Cardiac fibroblast (primary cell): ENCODE results near the gene PDE4D.

Source experiments
- DNase-seq, 2 donors: peaks; one replicate each; pipeline versions ENCODE4 v3.0.0 to v3.0.0-alpha.2; 2010; ENCODE audit warnings: low read depth in 2 of 2
- H3K4me3 ChIP-seq, 2 donors: replicated peaks in 1 of 2; 1 replicate in 1 of 2; 2 replicates in 1 of 2; pipeline ENCODE4 v1.5.1; 2011; ENCODE audit warnings: low read depth in 2 of 2, low read length in 2 of 2, mild to moderate bottlenecking in 2 of 2, moderate library complexity in 1 of 2
- TF ChIP-seq, protein P1 (sequence below): IDR thresholded peaks from one replicate; pipeline ENCODE4 v1.5.1; 2011; ENCODE audit warnings: low read depth, mild to moderate bottlenecking, low read length, inconsistent platforms

PDE4D gene

DNA sequence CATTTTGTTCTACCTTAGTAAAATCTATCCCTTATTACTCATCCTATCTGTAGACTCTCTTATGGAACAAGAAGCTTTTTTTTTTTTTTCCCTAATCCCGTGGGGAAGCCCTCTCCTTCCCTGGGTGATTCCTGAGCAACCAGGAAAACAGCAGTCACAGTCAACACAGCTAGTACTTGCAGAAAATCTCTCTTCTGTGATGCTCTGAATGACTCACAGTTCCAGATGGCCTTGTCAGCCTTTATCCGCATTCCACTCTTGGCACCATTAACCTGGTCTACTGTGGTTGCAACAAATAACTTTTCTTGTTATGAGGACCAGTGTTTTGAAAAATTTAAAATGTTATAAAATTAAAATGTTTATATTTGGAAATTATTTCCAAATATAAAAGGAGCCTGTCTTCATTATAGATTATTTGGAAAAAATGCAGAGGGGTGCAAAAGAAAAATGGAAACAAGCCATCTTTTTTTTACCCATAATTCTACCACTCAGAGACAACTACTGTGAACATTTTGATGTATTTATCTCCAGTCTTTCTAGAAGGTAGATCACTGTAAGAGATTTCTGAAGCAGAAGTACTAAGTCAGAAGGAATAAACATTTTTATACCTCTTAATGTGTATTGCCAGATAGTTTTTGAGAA is 824.0 kb downstream of the PDE4D start:
- no peak overlapping the region for H3K4me3 ChIP-seq
- DNase-seq: peak; percentile 95 to 97

DNA sequence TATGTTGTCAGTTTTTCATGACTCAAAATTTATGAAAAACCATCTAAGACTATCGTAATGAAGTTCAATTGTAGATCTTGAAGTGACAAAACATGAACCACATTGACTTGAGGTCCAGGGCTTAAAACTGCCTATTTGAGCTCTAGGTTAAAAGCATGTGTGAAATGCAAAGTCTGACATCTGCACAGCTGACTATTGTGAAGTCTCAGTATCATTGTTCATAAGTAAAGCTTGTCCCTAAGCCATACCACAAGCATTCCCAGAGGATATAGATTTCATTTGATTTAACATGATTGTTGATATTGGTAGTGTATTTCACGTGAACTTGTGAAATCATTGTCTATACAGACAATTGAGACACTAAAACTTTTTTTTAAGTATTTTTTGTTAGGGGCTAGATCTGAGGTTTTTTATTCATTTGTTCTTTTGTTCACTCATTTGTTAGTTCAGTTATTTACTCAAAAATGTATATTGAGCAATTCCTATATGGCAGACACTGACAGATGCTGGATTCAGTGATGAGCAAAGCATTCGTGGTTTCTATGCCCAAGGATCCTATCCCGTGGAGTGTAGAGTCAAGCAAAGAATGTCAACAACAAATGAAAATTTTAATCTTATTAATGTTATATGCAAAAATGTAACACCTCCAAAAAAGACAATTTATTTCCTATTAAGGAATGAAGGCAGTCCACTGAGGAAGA is 825.4 kb downstream of the PDE4D start:
- DNase-seq: peak in 1 of 2 donors; percentile 48
- H3K4me3 ChIP-seq: no peak overlapping the region
- TF ChIP-seq, protein P1, sequence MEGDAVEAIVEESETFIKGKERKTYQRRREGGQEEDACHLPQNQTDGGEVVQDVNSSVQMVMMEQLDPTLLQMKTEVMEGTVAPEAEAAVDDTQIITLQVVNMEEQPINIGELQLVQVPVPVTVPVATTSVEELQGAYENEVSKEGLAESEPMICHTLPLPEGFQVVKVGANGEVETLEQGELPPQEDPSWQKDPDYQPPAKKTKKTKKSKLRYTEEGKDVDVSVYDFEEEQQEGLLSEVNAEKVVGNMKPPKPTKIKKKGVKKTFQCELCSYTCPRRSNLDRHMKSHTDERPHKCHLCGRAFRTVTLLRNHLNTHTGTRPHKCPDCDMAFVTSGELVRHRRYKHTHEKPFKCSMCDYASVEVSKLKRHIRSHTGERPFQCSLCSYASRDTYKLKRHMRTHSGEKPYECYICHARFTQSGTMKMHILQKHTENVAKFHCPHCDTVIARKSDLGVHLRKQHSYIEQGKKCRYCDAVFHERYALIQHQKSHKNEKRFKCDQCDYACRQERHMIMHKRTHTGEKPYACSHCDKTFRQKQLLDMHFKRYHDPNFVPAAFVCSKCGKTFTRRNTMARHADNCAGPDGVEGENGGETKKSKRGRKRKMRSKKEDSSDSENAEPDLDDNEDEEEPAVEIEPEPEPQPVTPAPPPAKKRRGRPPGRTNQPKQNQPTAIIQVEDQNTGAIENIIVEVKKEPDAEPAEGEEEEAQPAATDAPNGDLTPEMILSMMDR: no peak

More for the DNA sequence above, 824.0 kb downstream of the PDE4D start:
- TF ChIP-seq, protein P1: no peak

DNA sequence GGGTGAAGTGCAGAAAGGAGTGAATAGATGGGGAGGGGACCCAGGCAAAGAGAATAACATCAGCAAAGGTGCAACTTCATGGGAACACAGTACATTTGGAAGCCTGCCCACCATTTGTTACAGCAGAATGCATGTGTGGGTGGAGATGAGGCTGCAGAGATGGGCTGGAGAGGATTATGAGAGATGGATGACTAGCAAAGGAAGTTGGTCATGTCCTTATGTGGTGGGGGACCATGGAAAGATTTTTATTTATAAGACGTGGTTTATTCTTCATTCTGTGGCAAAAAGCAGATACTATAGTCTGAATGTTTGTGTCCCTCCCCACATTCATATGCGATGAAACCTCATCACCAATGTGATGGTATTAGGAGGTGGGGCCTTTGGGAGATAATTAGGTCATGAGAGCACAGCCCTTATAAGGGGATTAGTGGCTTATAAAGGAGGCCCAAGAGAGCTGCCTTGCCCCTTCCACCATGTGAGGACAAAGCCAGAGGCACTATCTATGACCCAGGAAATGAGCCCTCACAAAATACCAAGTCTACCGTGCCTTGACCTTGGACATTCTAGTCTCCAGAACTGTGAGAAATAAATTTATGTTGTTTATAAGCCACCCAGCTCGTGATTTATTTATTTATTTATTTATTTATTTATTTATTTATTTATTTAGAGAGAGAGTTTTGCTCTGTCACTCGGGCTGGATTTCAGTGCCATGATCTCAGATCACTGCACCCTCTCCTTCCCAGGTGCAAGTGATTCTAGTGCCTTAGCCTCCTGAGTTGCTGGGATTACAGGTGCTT is 827.0 kb downstream of the PDE4D start:
- H3K4me3 ChIP-seq: no peak overlapping the region
- TF ChIP-seq, protein P1: no peak
- DNase-seq: peak; percentile 55 to 90

DNA sequence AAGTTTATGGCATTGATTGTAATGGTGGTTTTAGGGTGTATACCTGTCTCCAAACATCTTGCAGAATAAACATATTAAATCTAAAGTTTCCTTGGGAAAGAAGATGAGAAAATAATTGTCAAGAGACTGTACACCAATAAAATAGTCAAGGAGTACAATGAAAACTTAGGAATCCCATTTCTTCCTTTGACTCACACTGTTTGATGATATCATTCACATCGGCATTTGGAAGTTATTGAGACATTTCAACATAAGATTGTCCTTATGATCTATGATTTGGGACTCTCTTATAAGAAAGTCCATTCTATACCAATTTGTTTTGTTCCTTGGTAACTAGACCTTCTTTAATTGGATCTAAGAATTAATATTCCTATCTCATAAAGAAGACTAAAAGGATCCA is 828.0 kb downstream of the PDE4D start:
- TF ChIP-seq, protein P1: no peak
- peak in 1 of 2 donors; percentile 81 for DNase-seq
- H3K4me3 ChIP-seq: no peak overlapping the region

DNA sequence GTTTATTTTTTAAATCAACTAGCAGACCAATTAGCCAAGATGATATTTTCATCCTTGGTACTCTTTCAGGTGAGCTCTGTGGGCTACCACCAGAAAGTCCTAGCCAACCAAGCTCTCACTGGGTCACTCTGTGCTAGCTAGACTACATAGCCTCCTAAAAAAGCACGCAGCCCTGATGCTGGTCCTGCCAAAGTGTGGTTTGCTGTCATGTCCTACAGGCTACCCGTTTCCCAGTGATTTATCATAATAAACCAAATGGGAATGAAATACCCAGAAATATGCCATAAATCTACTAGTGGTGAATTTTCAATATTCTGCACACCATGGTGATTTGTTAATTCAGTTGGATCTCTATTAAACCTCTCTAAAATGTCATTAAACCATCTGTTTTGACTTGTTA is 829.2 kb downstream of the PDE4D start:
- H3K4me3 ChIP-seq: no peak overlapping the region
- no peak for DNase-seq
- TF ChIP-seq, protein P1: no peak

DNA sequence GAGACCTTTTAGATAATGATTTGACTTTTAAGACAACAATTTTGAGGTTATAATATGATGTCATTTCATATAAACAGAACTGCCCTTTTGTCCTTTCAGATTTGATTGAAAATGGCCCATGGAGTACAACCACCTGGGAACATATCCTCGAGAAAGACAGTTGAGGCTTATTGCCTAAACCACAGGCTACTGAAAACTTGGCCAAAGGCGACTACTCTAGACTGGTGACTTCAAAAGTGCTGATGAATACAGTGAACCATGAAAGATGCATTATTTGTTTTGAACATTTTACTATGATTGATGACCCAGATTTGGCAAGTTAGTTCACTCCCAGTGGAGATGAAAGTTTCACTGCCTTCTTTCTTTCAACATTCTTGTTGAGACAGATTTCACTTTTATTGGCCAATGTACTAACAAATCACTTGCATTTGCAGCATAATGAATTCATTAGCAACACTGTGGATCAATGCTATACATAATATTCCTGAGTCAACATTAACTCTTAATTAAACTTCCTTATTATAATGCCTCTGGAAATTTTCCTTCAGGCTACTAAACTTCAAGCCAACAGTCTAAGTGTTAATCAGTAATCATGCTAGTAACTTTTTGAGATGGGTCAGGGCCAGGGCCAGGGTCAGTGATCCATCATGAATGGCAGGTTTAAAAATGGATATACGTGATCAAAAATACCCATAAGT is 830.4 kb downstream of the PDE4D start:
- no peak overlapping the region for H3K4me3 ChIP-seq
- peak; percentile 40 to 59 for DNase-seq
- TF ChIP-seq, protein P1: no peak
